Upper lobe of right lung (tissue), 1 donor: Measurements from ENCODE around the gene EPB41L4A. TPM values are rescaled to one million over a fixed set of nuclear protein-coding genes. Genes with fewer than 3 reads are reported as not detected.
"Not testable (repeated sequence)": the region's sequence is repeated elsewhere in the genome, so short reads cannot be mapped to it uniquely, and the experiment has no call there.

Experiments used
- ATAC-seq: fragments of 200-7000 bp; cut with Tn5 transposase; one replicate; pipeline ENCODE4 v1.9.1; 2020; ENCODE audit warnings: mild to moderate bottlenecking, moderate library complexity
- DNase-seq: peaks from one replicate; pipeline ENCODE4 v3.0.0-alpha.2; 2020
- H3K27ac ChIP-seq: fragments of 200-600 bp; one replicate; pipeline ENCODE4 v1.8.0; 2022
- H3K27me3 ChIP-seq: fragments of 200-600 bp; one replicate; pipeline ENCODE4 v1.8.0; 2022; ENCODE audit warnings: mild to moderate bottlenecking
- H3K36me3 ChIP-seq: fragments of 200-600 bp; one replicate; pipeline ENCODE4 v1.8.0; 2022
- H3K4me1 ChIP-seq: fragments of 200-600 bp; one replicate; pipeline ENCODE4 v1.8.0; 2022
- H3K4me3 ChIP-seq: fragments of 200-600 bp; one replicate; pipeline ENCODE4 v1.8.0; 2022; ENCODE audit warnings: mild to moderate bottlenecking
- H3K9me3 ChIP-seq: fragments of 200-600 bp; one replicate; pipeline ENCODE4 v1.8.0; 2022
- CTCF ChIP-seq: fragments of 200-600 bp; IDR thresholded peaks from one replicate; pipeline ENCODE4 v1.8.0; 2022; ENCODE audit warnings: antibody characterized with exemption
- intact Hi-C: fragments of 100-400 bp; cut with DNase I; formaldehyde crosslinking; loops from one replicate; pipeline ENCODE4 v1.11.0; 2022
- total RNA-seq: library from RNA; stranded (reverse); fragmentation: NEBNext Ultra II Directional; extraction: Animal tissue kit (Norgen Biotek cat#: 25700); gene quantifications from one replicate; pipeline ENCODE4 v1.2.1, GENCODE V29; 2021
- donor health status: DM: no; HTN: yes; CAD: no; lungs with severe emphysema.

The EPB41L4A gene
- total RNA-seq, 1 donor from 2014 or later, result 35.2 TPM

GRCh38 chr5:112373885-112374284 lies 45.2 kb downstream of the EPB41L4A start:
- Histone ChIP-seq H3K4me3 (no peak overlapping the region), H3K36me3 (no peaks in the 10 kb centered on the region), H3K9me3 (no peaks in the 10 kb centered on the region), H3K4me1 (no peaks in the 10 kb centered on the region), H3K27me3 (no peaks in the 10 kb centered on the region), H3K27ac (no peak overlapping the region)
- ATAC-seq, result no peak
- DNase-seq, result no peak
- intact Hi-C loops, result no loop called here
- TF ChIP-seq CTCF, result no peak

- intact Hi-C loops, result no loop called here
- Histone ChIP-seq H3K27me3 (no peaks in the 10 kb centered on the region), H3K9me3 (no peaks in the 10 kb centered on the region), H3K4me1 (no peaks in the 10 kb centered on the region), H3K36me3 (no peaks in the 10 kb centered on the region), H3K4me3 (no peak overlapping the region), H3K27ac (no peak overlapping the region)
- TF ChIP-seq CTCF, result no peak
- DNase-seq (no peak), ATAC-seq (no peak)
Measured at GRCh38 chr5:112372543-112372942, 46.5 kb downstream of the EPB41L4A start.

DNA sequence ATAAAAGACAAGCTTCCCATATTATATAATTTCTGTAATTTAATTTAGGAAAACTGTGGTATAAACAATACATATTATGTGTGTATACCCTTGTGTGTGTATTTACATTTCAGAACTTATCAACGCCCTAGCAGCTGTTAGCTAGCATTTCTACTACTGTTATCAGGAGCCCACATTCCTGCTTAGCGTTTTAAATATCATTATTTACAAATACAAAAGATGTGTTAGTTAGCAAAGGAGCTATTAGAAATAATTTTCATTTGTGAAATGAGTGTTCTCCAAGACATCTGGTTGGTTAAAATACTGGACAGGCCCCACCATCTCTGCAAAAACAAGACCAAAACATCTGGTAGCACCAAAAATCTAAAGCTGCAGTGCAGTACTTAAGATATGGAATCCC lies 48.0 kb downstream of the EPB41L4A start:
- no peak for TF ChIP-seq CTCF
- no peak overlapping the region for H3K4me3 ChIP-seq
- no peaks in the 10 kb centered on the region for H3K9me3 ChIP-seq
- H3K27ac ChIP-seq, result no peak overlapping the region
- no peaks in the 10 kb centered on the region for H3K4me1 ChIP-seq
- intact Hi-C loops, result no loop called here
- H3K27me3 ChIP-seq, result no peaks in the 10 kb centered on the region
- no peaks in the 10 kb centered on the region for H3K36me3 ChIP-seq
- DNase-seq (no peak), ATAC-seq (no peak)

- Histone ChIP-seq H3K27me3 (no peaks in the 10 kb centered on the region), H3K4me3 (no peak overlapping the region), H3K36me3 (no peaks in the 10 kb centered on the region), H3K9me3 (no peaks in the 10 kb centered on the region), H3K4me1 (no peaks in the 10 kb centered on the region), H3K27ac (peak overlapping the region; percentile 9)
- DNase-seq (no peak), ATAC-seq (peak; percentile 49)
- no peak for TF ChIP-seq CTCF
- intact Hi-C loops, result no loop called here
Measured at GRCh38 chr5:112367400-112367799, 51.7 kb downstream of the EPB41L4A start.

DNA sequence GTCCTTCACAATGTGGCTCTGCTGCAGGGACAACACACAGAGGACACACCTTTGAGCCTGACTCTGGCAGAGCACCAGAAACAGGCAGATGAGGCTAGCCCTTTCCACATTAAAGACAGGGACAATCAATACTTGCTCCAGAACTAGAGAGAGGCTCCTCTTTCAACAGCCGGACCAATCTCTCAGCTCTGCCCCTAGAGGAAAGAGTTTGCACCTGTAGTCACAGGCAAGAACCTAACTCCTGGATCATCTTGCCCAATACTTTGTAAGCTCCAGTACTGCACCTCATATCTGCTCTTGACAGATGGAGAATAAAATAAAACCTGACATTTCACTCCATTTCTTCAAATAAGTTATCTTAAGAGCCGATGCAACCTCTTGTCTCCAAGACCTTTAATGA lies 52.1 kb downstream of the EPB41L4A start:
- no peaks in the 10 kb centered on the region for H3K9me3 ChIP-seq
- intact Hi-C loops, result no loop called here
- no peaks in the 10 kb centered on the region for H3K4me1 ChIP-seq
- H3K27me3 ChIP-seq, result no peaks in the 10 kb centered on the region
- no peak for TF ChIP-seq CTCF
- DNase-seq, result no peak
- no peak overlapping the region for H3K27ac ChIP-seq
- no peak overlapping the region for H3K4me3 ChIP-seq
- peak; percentile 48 for ATAC-seq
- no peaks in the 10 kb centered on the region for H3K36me3 ChIP-seq

- H3K9me3 ChIP-seq, H3K4me1 ChIP-seq, DNase-seq, H3K27me3 ChIP-seq, H3K36me3 ChIP-seq, H3K4me3 ChIP-seq, H3K27ac ChIP-seq, ATAC-seq, intact Hi-C loops: not testable (repeated sequence)
Measured at GRCh38 chr5:112360740-112361139, 58.3 kb downstream of the EPB41L4A start.
